Measurements from ENCODE around the gene C16orf96. TPM values are rescaled to one million over a fixed set of nuclear protein-coding genes. Genes with fewer than 3 reads are reported as not detected.

Gene C16orf96
- total and polyA plus RNA-seq, 2 donors (not counting 3 experiments of a cell fraction or from before 2014, with no cell fraction given), result not detected

GRCh38 chr16:4593086-4593485, 36.9 kb downstream of the C16orf96 start:
- no peak overlapping the region for H3K27ac ChIP-seq (ENCODE audit: insufficient read depth, low read depth, low read length)
- no peak overlapping the region for H3K9ac ChIP-seq (replicated peaks; ENCODE audit: extremely low read depth, insufficient read depth, low read length)
- H3K4me3 ChIP-seq (replicated peaks in 1 of 3; ENCODE audit: insufficient read depth in 1 of 3, low read depth in 1 of 3, low read length in 3 of 3), result no peak overlapping the region
- POLR2A ChIA-PET, result no interaction called here
- H3K4me1 ChIP-seq (ENCODE audit: control insufficient read depth, extremely low read depth, insufficient read depth, low read length), result no peaks in the 10 kb centered on the region
- no peak overlapping the region for H3K4me2 ChIP-seq (ENCODE audit: insufficient read depth, low read length)
- H3K27me3 ChIP-seq (ENCODE audit: control insufficient read depth in 2 of 2, insufficient read depth in 2 of 2, low read length in 2 of 2), result peaks cover 0 to 4% of the 10 kb centered on the region in 2 experiments
- no peaks in the 10 kb centered on the region for H3K9me3 ChIP-seq (replicated peaks; ENCODE audit: control insufficient read depth, insufficient read depth, low read length)
- H3K36me3 ChIP-seq (ENCODE audit: control insufficient read depth in 2 of 2, extremely low read depth in 1 of 2, insufficient read depth in 2 of 2, low read length in 2 of 2), result no peaks in the 10 kb centered on the region
- H3K79me2 ChIP-seq (ENCODE audit: control insufficient read depth, insufficient read depth, low read length), result no peaks in the 10 kb centered on the region
- intact Hi-C loops (cut with micrococcal nuclease) (no loop called here), dilution Hi-C loops (cut with MboI; ENCODE audit: extremely low pct_ligation_motif_present, low sequenced_read_pairs) (no loop called here)
- CTCF ChIA-PET, result no interaction called here
- no peak for DNase-seq (ENCODE audit: low read depth, low spot score)
- no peak for FAIRE-seq
- no TSS peak for BruUV-seq (replicated peaks)
- no peaks in the 10 kb centered on the region for H4K20me1 ChIP-seq (replicated peaks; ENCODE audit: control insufficient read depth, extremely low read depth, insufficient read depth, low read length)
- H3K9me1 ChIP-seq (replicated peaks; ENCODE audit: control insufficient read depth, extremely low read depth, insufficient read depth, low read length), result no peaks in the 10 kb centered on the region
- no peak overlapping the region for H2AFZ ChIP-seq (ENCODE audit: low read depth, low read length)
- no peak for TF ChIP-seq POLR2AphosphoS5 (IDR thresholded peaks at IDR 0.05; ENCODE audit: insufficient read depth, low read depth, low read length)
- no peak for TF ChIP-seq EZH2 (IDR thresholded peaks at IDR 0.05; ENCODE audit: borderline replicate concordance, low read depth, low read length, severe bottlenecking)
- no peak for TF ChIP-seq JUN (IDR thresholded peaks at IDR 0.05; ENCODE audit: borderline replicate concordance, insufficient read depth, insufficient read length, low read depth)
- no peak for TF ChIP-seq MYC (IDR thresholded peaks at IDR 0.05; ENCODE audit: low read depth, low read length)

GRCh38 chr16:4594433-4595410, 38.6 kb downstream of the C16orf96 start:
- DNase-seq (ENCODE audit: low read depth, low spot score) (no peak), FAIRE-seq (no peak)
- Histone ChIP-seq H3K9ac (replicated peaks; ENCODE audit: extremely low read depth, insufficient read depth, low read length) (no peak overlapping the region), H3K4me2 (ENCODE audit: insufficient read depth, low read length) (no peak overlapping the region), H3K9me1 (replicated peaks; ENCODE audit: control insufficient read depth, extremely low read depth, insufficient read depth, low read length) (no peaks in the 10 kb centered on the region), H2AFZ (ENCODE audit: low read depth, low read length) (no peak overlapping the region), H3K27me3 (ENCODE audit: control insufficient read depth in 2 of 2, insufficient read depth in 2 of 2, low read length in 2 of 2) (peaks cover 0 to 2% of the 10 kb centered on the region in 2 experiments), H3K4me3 (replicated peaks in 1 of 3; ENCODE audit: insufficient read depth in 1 of 3, low read depth in 1 of 3, low read length in 3 of 3) (no peak overlapping the region), H4K20me1 (replicated peaks; ENCODE audit: control insufficient read depth, extremely low read depth, insufficient read depth, low read length) (no peaks in the 10 kb centered on the region), H3K4me1 (ENCODE audit: control insufficient read depth, extremely low read depth, insufficient read depth, low read length) (no peaks in the 10 kb centered on the region), H3K79me2 (ENCODE audit: control insufficient read depth, insufficient read depth, low read length) (no peaks in the 10 kb centered on the region), H3K36me3 (ENCODE audit: control insufficient read depth in 2 of 2, extremely low read depth in 1 of 2, insufficient read depth in 2 of 2, low read length in 2 of 2) (no peaks in the 10 kb centered on the region), H3K27ac (ENCODE audit: insufficient read depth, low read depth, low read length) (no peak overlapping the region), H3K9me3 (replicated peaks; ENCODE audit: control insufficient read depth, insufficient read depth, low read length) (no peaks in the 10 kb centered on the region)
- ChIA-PET CTCF (interaction anchor here (0.7 to 3.6 kb wide), 2 partner anchors 9 to 46 kb away, joined by 3 to 15 read pairs; no protein-coding TSS in a partner anchor), POLR2A (no interaction called here)
- intact Hi-C loops (cut with micrococcal nuclease) (no loop called here), dilution Hi-C loops (cut with MboI; ENCODE audit: extremely low pct_ligation_motif_present, low sequenced_read_pairs) (no loop called here)
- BruUV-seq (replicated peaks), result no TSS peak
- no peak for TF ChIP-seq CTCF (IDR thresholded peaks at IDR 0.05; ENCODE audit: extremely low read depth in 1 of 2, insufficient read depth in 1 of 2, low read depth in 1 of 2, low read length in 2 of 2)
- TF ChIP-seq POLR2A (IDR thresholded peaks at IDR 0.05; ENCODE audit: low read depth, low read length), result no peak
- TF ChIP-seq MYC (IDR thresholded peaks at IDR 0.05; ENCODE audit: low read depth, low read length), result no peak
- TF ChIP-seq JUN (IDR thresholded peaks at IDR 0.05; ENCODE audit: borderline replicate concordance, insufficient read depth, insufficient read length, low read depth), result no peak
- no peak for TF ChIP-seq MAX (IDR thresholded peaks at IDR 0.05; ENCODE audit: insufficient read depth, insufficient read length)
- TF ChIP-seq FOS (IDR thresholded peaks at IDR 0.05; ENCODE audit: borderline replicate concordance, insufficient read depth, low read length), result no peak
- TF ChIP-seq GATA2 (IDR thresholded peaks at IDR 0.05; ENCODE audit: insufficient read depth, insufficient read length, low read depth, low read length), result no peak
- no peak for TF ChIP-seq POLR2AphosphoS5 (IDR thresholded peaks at IDR 0.05; ENCODE audit: insufficient read depth, low read depth, low read length)
- no peak for TF ChIP-seq EZH2 (IDR thresholded peaks at IDR 0.05; ENCODE audit: borderline replicate concordance, low read depth, low read length, severe bottlenecking)

Measured in endothelial cell of umbilical vein (primary cell).